Measurements from ENCODE around the gene RAMAC.
"Not testable (repeated sequence)": the region's sequence is repeated elsewhere in the genome, so short reads cannot be mapped to it uniquely, and the experiment has no call there.

RAMAC gene

DNA sequence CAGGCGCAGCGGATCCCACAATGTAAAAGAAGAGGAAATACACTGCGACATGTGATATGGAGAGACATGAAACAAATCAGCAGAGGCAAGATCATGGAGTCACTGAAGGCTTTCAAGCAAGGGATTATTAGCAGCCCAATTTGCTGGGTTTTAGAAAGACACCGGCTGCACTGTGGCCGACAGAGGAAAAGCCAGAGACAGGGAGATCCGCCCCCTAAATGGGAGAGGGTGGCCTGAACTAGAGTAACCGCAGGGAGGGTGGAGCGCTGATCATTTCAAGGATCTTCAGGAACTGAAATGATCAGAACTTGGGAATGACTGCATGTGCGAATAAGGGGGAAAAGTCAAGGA lies 26.0 kb downstream of the RAMAC start:
- DNase-seq (ENCODE audit: low read depth in 2 of 2, low spot score in 1 of 2): no peak

DNA sequence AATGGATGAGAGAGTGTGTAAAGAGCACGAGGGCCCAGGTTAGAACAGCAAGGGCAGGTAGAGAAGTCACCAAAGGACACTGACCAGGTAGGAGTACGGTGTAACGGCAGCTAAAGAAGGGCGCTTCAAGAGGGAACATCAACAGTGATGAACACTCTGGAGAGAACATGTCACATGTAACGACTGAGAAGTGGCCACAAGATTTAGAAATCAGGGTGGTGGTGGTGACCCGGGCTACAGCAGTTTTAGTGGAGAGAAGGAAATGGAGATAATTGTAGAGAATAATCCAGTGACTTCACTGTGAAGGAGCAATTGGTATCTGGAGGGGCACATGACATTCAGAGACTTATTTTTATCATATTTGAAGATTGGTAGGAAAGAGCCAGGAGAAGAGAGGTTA lies 26.6 kb downstream of the RAMAC start:
- DNase-seq (ENCODE audit: low read depth in 2 of 2, low spot score in 1 of 2): no peak

DNA sequence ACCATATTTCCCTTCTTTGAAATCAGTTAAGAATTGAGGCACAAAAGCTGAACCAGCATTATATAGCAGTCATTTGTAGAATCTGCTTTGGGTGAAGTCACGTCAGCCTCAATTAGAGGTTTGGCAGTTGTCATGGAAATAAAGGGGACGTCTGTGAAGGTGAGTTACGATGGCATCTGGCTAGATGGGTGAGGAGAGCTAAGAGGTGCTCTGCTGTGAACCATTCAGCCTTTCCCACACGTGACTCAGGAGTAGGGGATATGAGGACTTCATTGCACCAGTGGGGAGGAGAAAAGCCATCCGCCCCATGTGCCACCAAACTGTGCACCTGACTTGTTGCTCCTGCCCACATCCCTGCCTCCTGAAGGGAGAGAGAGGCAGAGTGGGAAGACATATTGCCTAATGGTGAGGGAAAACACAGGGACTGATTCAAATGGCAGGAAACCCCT lies 28.2 kb downstream of the RAMAC start:
- no peak for DNase-seq (ENCODE audit: low read depth in 2 of 2, low spot score in 1 of 2)

DNA sequence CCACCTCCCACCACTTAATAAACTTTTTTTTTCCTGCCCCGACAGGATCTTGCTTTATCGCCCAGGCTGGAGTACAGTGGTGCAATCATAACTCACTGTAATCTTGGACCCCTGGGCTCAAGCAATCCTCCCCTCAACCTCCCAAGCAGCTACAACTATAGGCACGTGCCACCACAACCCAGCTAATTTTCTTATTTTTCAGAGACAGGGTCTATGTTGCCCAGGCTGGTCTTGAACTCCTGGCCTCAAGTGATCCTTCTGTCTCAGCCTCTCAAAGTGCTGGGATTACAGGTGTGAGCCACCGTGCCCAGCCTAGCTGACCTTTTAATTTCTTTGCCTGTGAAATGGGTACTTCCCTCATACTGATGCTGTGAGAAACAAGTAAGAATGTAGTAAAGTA lies 29.4 kb downstream of the RAMAC start:
- DNase-seq (ENCODE audit: low read depth in 2 of 2, low spot score in 1 of 2): no peak

DNA sequence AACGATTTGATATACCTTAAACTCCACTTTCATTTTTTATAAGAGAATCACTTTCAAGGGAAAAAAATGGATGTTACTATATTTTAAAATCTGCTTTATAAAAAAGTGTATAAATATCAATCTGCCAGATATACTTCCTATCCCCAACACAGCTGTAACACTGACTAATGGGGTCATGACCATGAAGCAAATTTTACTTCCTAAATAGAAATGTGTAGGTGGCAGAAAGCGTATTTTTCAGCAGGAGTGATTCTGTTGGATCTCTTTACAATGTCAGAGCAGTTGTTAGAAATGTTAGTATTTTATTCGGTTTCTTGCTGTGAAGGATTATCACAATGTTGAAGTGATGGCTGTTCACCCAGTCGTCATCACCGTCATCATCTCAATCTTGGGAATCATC lies 30.9 kb downstream of the RAMAC start:
- no peak for DNase-seq (ENCODE audit: low read depth in 2 of 2, low spot score in 1 of 2)

DNA sequence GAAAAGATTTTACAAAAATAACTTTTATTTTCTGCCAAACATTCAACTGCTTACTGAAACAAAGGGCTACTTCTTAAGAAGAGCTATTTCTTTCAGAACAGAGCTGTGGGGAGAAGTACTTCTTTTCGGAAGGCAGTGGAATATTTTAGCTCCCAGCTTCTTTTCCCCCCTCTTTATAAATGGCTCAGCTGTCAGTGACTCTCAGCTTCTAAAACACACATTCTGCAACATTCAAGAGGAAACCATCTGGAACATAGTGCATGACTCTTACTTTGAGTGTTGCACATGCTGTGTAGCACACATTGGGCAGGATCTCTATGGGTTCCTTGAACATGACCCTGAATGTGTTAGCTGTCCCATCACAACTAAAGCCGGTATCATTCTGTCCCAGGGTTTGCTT lies 32.4 kb downstream of the RAMAC start:
- no peak for DNase-seq (ENCODE audit: low read depth in 2 of 2, low spot score in 1 of 2)

DNA sequence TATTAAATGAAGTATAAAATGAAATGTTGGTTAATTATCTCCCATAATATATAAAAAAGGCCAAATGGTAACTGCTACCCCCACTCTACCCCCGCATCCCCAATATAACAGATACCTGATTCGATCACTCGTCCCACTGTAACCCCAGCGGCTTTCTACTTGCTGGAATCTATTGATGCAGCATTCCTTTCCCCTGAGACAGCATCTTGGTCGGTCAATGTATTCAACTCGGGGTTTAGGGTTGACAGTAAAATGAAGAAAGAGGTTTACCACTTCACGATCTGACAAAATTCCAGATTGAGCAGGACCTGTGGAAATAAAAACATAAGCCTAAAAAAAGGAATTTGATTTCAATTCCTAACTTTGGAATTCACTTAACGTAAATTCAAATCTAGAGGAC lies 44.0 kb downstream of the RAMAC start:
- no peak for DNase-seq (ENCODE audit: low read depth in 2 of 2, low spot score in 1 of 2)

DNA sequence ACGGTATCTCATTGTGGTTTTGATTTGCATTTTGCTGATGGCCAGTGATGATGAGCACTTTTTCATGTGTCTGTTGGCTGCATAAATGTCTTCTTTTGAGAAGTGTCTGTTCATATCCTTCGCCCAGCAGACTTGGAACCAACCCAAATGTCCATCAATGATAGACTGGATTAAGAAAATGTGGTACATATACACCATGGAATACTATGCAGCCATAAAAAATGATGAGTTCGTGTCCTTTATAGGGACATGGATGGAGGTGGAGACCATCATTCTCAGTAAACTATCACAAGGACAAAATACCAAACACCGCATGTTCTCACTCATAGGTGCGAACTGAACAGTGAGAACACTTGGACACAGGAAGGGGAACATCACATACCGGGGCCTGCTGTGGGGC lies 45.2 kb downstream of the RAMAC start:
- DNase-seq (ENCODE audit: low read depth in 2 of 2, low spot score in 1 of 2): not testable (repeated sequence)

DNA sequence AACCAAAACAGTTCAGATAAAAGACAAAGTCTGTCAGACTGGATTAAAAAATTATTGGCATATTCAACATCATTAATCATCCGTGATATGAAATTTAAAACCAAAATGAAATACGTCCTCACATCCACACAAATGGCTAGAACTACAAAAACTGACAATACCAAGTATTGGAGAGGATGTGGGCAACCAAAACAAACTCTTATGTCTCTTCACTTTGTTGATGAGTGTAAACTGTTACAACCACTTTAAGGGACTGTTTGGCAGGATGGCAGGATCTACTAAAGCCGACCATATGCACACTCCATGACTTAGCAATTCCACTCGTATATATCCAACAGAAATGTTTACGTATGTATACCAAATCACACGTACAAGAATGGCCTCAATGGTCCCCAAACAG lies 50.2 kb downstream of the RAMAC start:
- DNase-seq (ENCODE audit: low read depth in 2 of 2, low spot score in 1 of 2): no peak

DNA sequence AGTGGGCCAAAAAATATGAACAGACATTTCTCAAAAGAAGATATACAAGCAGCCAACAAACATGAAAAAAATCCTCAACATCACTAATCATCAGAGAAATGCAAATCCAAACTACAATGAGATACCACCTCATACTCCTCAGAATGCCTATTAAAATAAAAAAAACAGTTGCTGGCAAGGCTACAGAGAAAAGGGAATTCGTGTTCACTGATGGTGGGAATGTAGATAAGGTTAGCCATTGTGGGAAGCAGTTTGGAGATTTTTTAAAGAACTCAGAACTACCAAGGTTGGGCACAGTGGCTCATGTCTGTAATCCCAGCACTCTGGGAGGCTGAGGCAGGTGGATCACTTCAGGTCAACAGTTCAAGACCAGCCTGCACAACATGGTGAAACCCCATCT lies 53.2 kb downstream of the RAMAC start:
- DNase-seq (ENCODE audit: low read depth in 2 of 2, low spot score in 1 of 2): no peak
